Measurements from ENCODE around the gene TRIM63. TPM values are rescaled to one million over a fixed set of nuclear protein-coding genes. Genes with fewer than 3 reads are reported as not detected.
A peak's percentile ranks its signal among the peaks of the same experiment; 100 is the strongest.

Gene TRIM63
- total and polyA plus RNA-seq, 9 of the 15 experiments (the other 6 are each of a cell fraction or from before 2014, with no cell fraction given) = 0.08 to 0.57 (median 0.36) TPM

- no peak for TF ChIP-seq GATA2 (CRISPR knock-in tag; IDR thresholded peaks at IDR 0.05)
- TF ChIP-seq E2F3 (CRISPR knock-in tag; IDR thresholded peaks at IDR 0.05) = 0 out of 2 replicates have a peak, but pooled peaks have one; percentile 9
- TF ChIP-seq ZNF277 (CRISPR knock-in tag; IDR thresholded peaks at IDR 0.05; ENCODE audit: borderline replicate concordance) = no peak
- TF ChIP-seq RBM25 (IDR thresholded peaks at IDR 0.05; ENCODE audit: low read depth, low read length, severe bottlenecking) = peak; percentile 29
- peak; percentile 90 for TF ChIP-seq POLR2G (IDR thresholded peaks at IDR 0.05; ENCODE audit: low read depth, low read length)
- TF ChIP-seq ZNF395 (CRISPR knock-in tag; IDR thresholded peaks at IDR 0.05) = peak; percentile 37; the same call in 1 of the 2 replicates
- TF ChIP-seq FUS (optimal IDR thresholded peaks at IDR 0.05; ENCODE audit: low read depth, low read length) = peak; percentile 81
- no peak for TF ChIP-seq TRIM24 (IDR thresholded peaks at IDR 0.05)
- no peak for TF ChIP-seq PYGO2 (tag; IDR thresholded peaks at IDR 0.05)
- peak; percentile 82 for TF ChIP-seq MGA (IDR thresholded peaks at IDR 0.05)
- no peak for TF ChIP-seq MECOM (CRISPR knock-in tag; IDR thresholded peaks at IDR 0.05)
- no peak; a peak in 2 of 4 replicates for TF ChIP-seq TEAD1 (CRISPR knock-in tag; IDR thresholded peaks at IDR 0.05)
- TF ChIP-seq NR3C1 (CRISPR knock-in tag; IDR thresholded peaks at IDR 0.05) = peak; percentile 59; the same call in 1 of the 2 replicates
Measured at GRCh38 chr1:26110731-26111529, 43.5 kb upstream of the TRIM63 start (continued).
